Activated T-helper 17 cell treated with anti-CD3 and anti-CD28 coated beads, Interleukin-2, amount 50 U/mL, for 72 hours (primary cell): ENCODE results near the gene WDR20. TPM values are rescaled to one million over a fixed set of nuclear protein-coding genes. Genes with fewer than 3 reads are reported as not detected.

Experiments used
- ATAC-seq: fragments of 150-1000 bp; cut with Tn5 transposase; replicated peaks from 2 replicates; pipeline ENCODE4 v1.10.0; 2021; ENCODE audit warnings: mild to moderate bottlenecking, moderate library complexity
- H3K27ac Mint-ChIP-seq: one replicate; pipeline ENCODE4 v1.8.0; 2022; ENCODE audit warnings: mixed read lengths
- H3K27me3 Mint-ChIP-seq: one replicate; pipeline ENCODE4 v1.8.0; 2022; ENCODE audit warnings: mixed read lengths
- H3K36me3 Mint-ChIP-seq: one replicate; pipeline ENCODE4 v1.8.0; 2022; ENCODE audit warnings: low read depth, mild to moderate bottlenecking, mixed read lengths
- H3K4me1 Mint-ChIP-seq: one replicate; pipeline ENCODE4 v1.8.0; 2022; ENCODE audit warnings: mixed read lengths
- H3K4me3 Mint-ChIP-seq: one replicate; pipeline ENCODE4 v1.8.0; 2022; ENCODE audit warnings: mild to moderate bottlenecking, mixed read lengths
- H3K9me3 Mint-ChIP-seq: one replicate; pipeline ENCODE4 v1.8.0; 2022; ENCODE audit warnings: mixed read lengths
- total RNA-seq, 2 donors: library from RNA; stranded (reverse); gene quantifications; one replicate each; pipeline ENCODE4 v1.2.3, GENCODE V29; 2022

The WDR20 gene
- total RNA-seq, 2 donors from 2014 or later: 30.9 to 33.0 TPM

GRCh38 chr14:102205560-102205959 is 65.9 kb downstream of the WDR20 start:
- Mint-ChIP-seq H3K4me1 (peaks cover 29% of the 10 kb centered on the region), H3K9me3 (no peaks in the 10 kb centered on the region), H3K27me3 (no peaks in the 10 kb centered on the region), H3K36me3 (peaks cover 83% of the 10 kb centered on the region), H3K27ac (no peak overlapping the region), H3K4me3 (no peak overlapping the region)
- no peak for ATAC-seq

GRCh38 chr14:102206918-102207317 is 67.2 kb downstream of the WDR20 start:
- peak overlapping the region; percentile 36 for H3K27ac Mint-ChIP-seq
- no peaks in the 10 kb centered on the region for H3K27me3 Mint-ChIP-seq
- no peaks in the 10 kb centered on the region for H3K9me3 Mint-ChIP-seq
- H3K36me3 Mint-ChIP-seq: peaks cover 86% of the 10 kb centered on the region
- H3K4me1 Mint-ChIP-seq: peaks cover 15% of the 10 kb centered on the region
- H3K4me3 Mint-ChIP-seq: no peak overlapping the region
- no peak for ATAC-seq

GRCh38 chr14:102207831-102208365 is 68.2 kb downstream of the WDR20 start:
- no peak for ATAC-seq
- Mint-ChIP-seq H3K27ac (peak overlapping the region; percentile 21), H3K36me3 (peaks cover 83% of the 10 kb centered on the region)

GRCh38 chr14:102208741-102209140 is 69.0 kb downstream of the WDR20 start:
- no peak for ATAC-seq
- no peaks in the 10 kb centered on the region for H3K9me3 Mint-ChIP-seq
- H3K27ac Mint-ChIP-seq: no peak overlapping the region
- H3K36me3 Mint-ChIP-seq: peaks cover 75% of the 10 kb centered on the region
- H3K4me3 Mint-ChIP-seq: no peak overlapping the region
- H3K27me3 Mint-ChIP-seq: no peaks in the 10 kb centered on the region
- peaks cover 14% of the 10 kb centered on the region for H3K4me1 Mint-ChIP-seq

More at GRCh38 chr14:102207831-102208365, 68.2 kb downstream of the WDR20 start:
- no peak overlapping the region for H3K4me3 Mint-ChIP-seq
- no peaks in the 10 kb centered on the region for H3K9me3 Mint-ChIP-seq
- no peaks in the 10 kb centered on the region for H3K27me3 Mint-ChIP-seq
- peaks cover 14% of the 10 kb centered on the region for H3K4me1 Mint-ChIP-seq

GRCh38 chr14:102209224-102209966 is 69.7 kb downstream of the WDR20 start:
- Mint-ChIP-seq H3K4me1 (peaks cover 9% of the 10 kb centered on the region), H3K9me3 (no peaks in the 10 kb centered on the region), H3K27me3 (no peaks in the 10 kb centered on the region), H3K36me3 (peaks cover 68% of the 10 kb centered on the region), H3K27ac (no peak overlapping the region), H3K4me3 (no peak overlapping the region)
- ATAC-seq: no peak

- H3K4me3 Mint-ChIP-seq: no peak overlapping the region
- ATAC-seq: no peak
- no peaks in the 10 kb centered on the region for H3K9me3 Mint-ChIP-seq
- H3K36me3 Mint-ChIP-seq: peaks cover 62% of the 10 kb centered on the region
- peaks cover 7% of the 10 kb centered on the region for H3K4me1 Mint-ChIP-seq
- no peaks in the 10 kb centered on the region for H3K27me3 Mint-ChIP-seq
- no peak overlapping the region for H3K27ac Mint-ChIP-seq
Observed at GRCh38 chr14:102210421-102211042, 70.8 kb downstream of the WDR20 start.

GRCh38 chr14:102211240-102211639 is 71.5 kb downstream of the WDR20 start:
- no peak overlapping the region for H3K4me3 Mint-ChIP-seq
- H3K36me3 Mint-ChIP-seq: peaks cover 55% of the 10 kb centered on the region
- no peaks in the 10 kb centered on the region for H3K9me3 Mint-ChIP-seq
- no peaks in the 10 kb centered on the region for H3K27me3 Mint-ChIP-seq
- no peak for ATAC-seq
- peaks cover 7% of the 10 kb centered on the region for H3K4me1 Mint-ChIP-seq
- H3K27ac Mint-ChIP-seq: no peak overlapping the region

- H3K36me3 Mint-ChIP-seq: peaks cover 49% of the 10 kb centered on the region
- no peaks in the 10 kb centered on the region for H3K27me3 Mint-ChIP-seq
- no peak overlapping the region for H3K27ac Mint-ChIP-seq
- no peak overlapping the region for H3K4me3 Mint-ChIP-seq
- H3K9me3 Mint-ChIP-seq: no peaks in the 10 kb centered on the region
- no peak for ATAC-seq
- H3K4me1 Mint-ChIP-seq: peaks cover 5% of the 10 kb centered on the region
Observed at GRCh38 chr14:102212356-102212755, 72.7 kb downstream of the WDR20 start.

- H3K27me3 Mint-ChIP-seq: no peaks in the 10 kb centered on the region
- peaks cover 49% of the 10 kb centered on the region for H3K36me3 Mint-ChIP-seq
- no peak overlapping the region for H3K27ac Mint-ChIP-seq
- no peak for ATAC-seq
- H3K4me1 Mint-ChIP-seq: peaks cover 5% of the 10 kb centered on the region
- H3K9me3 Mint-ChIP-seq: no peaks in the 10 kb centered on the region
- no peak overlapping the region for H3K4me3 Mint-ChIP-seq
Observed at GRCh38 chr14:102212845-102213244, 73.1 kb downstream of the WDR20 start.

GRCh38 chr14:102213470-102213869 is 73.8 kb downstream of the WDR20 start:
- no peak overlapping the region for H3K27ac Mint-ChIP-seq
- no peaks in the 10 kb centered on the region for H3K9me3 Mint-ChIP-seq
- no peak for ATAC-seq
- peaks cover 4% of the 10 kb centered on the region for H3K4me1 Mint-ChIP-seq
- no peak overlapping the region for H3K4me3 Mint-ChIP-seq
- H3K36me3 Mint-ChIP-seq: peaks cover 45% of the 10 kb centered on the region
- no peaks in the 10 kb centered on the region for H3K27me3 Mint-ChIP-seq

- no peak overlapping the region for H3K4me3 Mint-ChIP-seq
- no peaks in the 10 kb centered on the region for H3K27me3 Mint-ChIP-seq
- no peak for ATAC-seq
- H3K36me3 Mint-ChIP-seq: peaks cover 39% of the 10 kb centered on the region
- peaks cover 4% of the 10 kb centered on the region for H3K4me1 Mint-ChIP-seq
- H3K27ac Mint-ChIP-seq: no peak overlapping the region
- no peaks in the 10 kb centered on the region for H3K9me3 Mint-ChIP-seq
Observed at GRCh38 chr14:102213984-102214658, 74.4 kb downstream of the WDR20 start.

GRCh38 chr14:102215071-102215470 is 75.4 kb downstream of the WDR20 start:
- Mint-ChIP-seq H3K4me3 (no peak overlapping the region), H3K36me3 (peaks cover 29% of the 10 kb centered on the region), H3K27ac (no peak overlapping the region), H3K27me3 (no peaks in the 10 kb centered on the region), H3K4me1 (peaks cover 9% of the 10 kb centered on the region), H3K9me3 (no peaks in the 10 kb centered on the region)
- ATAC-seq: no peak

GRCh38 chr14:102215576-102216250 is 76.0 kb downstream of the WDR20 start:
- H3K27ac Mint-ChIP-seq: no peak overlapping the region
- H3K4me3 Mint-ChIP-seq: no peak overlapping the region
- H3K4me1 Mint-ChIP-seq: peaks cover 9% of the 10 kb centered on the region
- H3K27me3 Mint-ChIP-seq: no peaks in the 10 kb centered on the region
- H3K9me3 Mint-ChIP-seq: no peaks in the 10 kb centered on the region
- peaks cover 24% of the 10 kb centered on the region for H3K36me3 Mint-ChIP-seq
- ATAC-seq: no peak

GRCh38 chr14:102217399-102217798 is 77.7 kb downstream of the WDR20 start:
- Mint-ChIP-seq H3K4me3 (no peak overlapping the region), H3K4me1 (peaks cover 9% of the 10 kb centered on the region), H3K27me3 (no peaks in the 10 kb centered on the region), H3K9me3 (no peaks in the 10 kb centered on the region), H3K36me3 (peaks cover 16% of the 10 kb centered on the region), H3K27ac (peak overlapping the region; percentile 59)
- no peak for ATAC-seq
